Measurements from ENCODE around the gene GET3. TPM values are rescaled to one million over a fixed set of nuclear protein-coding genes. Genes with fewer than 3 reads are reported as not detected.

GET3 gene
- polyA plus RNA-seq, 2 of the 4 experiments (the other 2 are of a cell fraction): 87.0 to 91.7 TPM

- peak; percentile 70 for TF ChIP-seq PHF8 (IDR thresholded peaks at IDR 0.05; ENCODE audit: borderline replicate concordance, low read depth)
- TF ChIP-seq ZSCAN20 (CRISPR knock-in tag; IDR thresholded peaks at IDR 0.05): no peak
- TF ChIP-seq CHD4 (IDR thresholded peaks at IDR 0.05; ENCODE audit: borderline replicate concordance): no peak
- TF ChIP-seq HOXA7 (CRISPR knock-in tag; IDR thresholded peaks at IDR 0.05): peak; percentile 80
- peak; percentile 85 for TF ChIP-seq MAZ (IDR thresholded peaks at IDR 0.05; ENCODE audit: borderline replicate concordance, low read depth, low read length)
- TF ChIP-seq ESRRA (IDR thresholded peaks at IDR 0.05; ENCODE audit: borderline replicate concordance, low read length): no peak
- TF ChIP-seq, protein P1, sequence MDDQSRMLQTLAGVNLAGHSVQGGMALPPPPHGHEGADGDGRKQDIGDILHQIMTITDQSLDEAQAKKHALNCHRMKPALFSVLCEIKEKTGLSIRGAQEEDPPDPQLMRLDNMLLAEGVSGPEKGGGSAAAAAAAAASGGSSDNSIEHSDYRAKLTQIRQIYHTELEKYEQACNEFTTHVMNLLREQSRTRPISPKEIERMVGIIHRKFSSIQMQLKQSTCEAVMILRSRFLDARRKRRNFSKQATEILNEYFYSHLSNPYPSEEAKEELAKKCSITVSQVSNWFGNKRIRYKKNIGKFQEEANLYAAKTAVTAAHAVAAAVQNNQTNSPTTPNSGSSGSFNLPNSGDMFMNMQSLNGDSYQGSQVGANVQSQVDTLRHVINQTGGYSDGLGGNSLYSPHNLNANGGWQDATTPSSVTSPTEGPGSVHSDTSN (IDR thresholded peaks at IDR 0.05): peak; percentile 83
- no peak for TF ChIP-seq FOSL2 (IDR thresholded peaks at IDR 0.05)
- peak; percentile 43 for TF ChIP-seq FOSL2 (CRISPR knock-in tag; IDR thresholded peaks at IDR 0.05)
- TF ChIP-seq HEYL (CRISPR knock-in tag; IDR thresholded peaks at IDR 0.05): no peak
- no peak for TF ChIP-seq KDM5A (IDR thresholded peaks at IDR 0.05)
- TF ChIP-seq CHD2 (IDR thresholded peaks at IDR 0.05; ENCODE audit: low read length, partially characterized antibody): peak; percentile 39
Measured at GRCh38 chr19:12791345-12792050, 54.2 kb downstream of the GET3 start, which contains the start of gene JUNB (continued).

DNA sequence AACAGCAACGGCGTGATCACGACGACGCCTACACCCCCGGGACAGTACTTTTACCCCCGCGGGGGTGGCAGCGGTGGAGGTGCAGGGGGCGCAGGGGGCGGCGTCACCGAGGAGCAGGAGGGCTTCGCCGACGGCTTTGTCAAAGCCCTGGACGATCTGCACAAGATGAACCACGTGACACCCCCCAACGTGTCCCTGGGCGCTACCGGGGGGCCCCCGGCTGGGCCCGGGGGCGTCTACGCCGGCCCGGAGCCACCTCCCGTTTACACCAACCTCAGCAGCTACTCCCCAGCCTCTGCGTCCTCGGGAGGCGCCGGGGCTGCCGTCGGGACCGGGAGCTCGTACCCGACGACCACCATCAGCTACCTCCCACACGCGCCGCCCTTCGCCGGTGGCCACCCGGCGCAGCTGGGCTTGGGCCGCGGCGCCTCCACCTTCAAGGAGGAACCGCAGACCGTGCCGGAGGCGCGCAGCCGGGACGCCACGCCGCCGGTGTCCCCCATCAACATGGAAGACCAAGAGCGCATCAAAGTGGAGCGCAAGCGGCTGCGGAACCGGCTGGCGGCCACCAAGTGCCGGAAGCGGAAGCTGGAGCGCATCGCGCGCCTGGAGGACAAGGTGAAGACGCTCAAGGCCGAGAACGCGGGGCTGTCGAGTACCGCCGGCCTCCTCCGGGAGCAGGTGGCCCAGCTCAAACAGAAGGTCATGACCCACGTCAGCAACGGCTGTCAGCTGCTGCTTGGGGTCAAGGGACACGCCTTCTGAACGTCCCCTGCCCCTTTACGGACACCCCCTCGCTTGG is 55.0 kb downstream of the GET3 start:
- Histone ChIP-seq H3K27ac (peak overlapping the region; percentile 96 to 99), H3K9me3 (no peaks in the 10 kb centered on the region), H3K4me1 (peaks cover 48% of the 10 kb centered on the region), H3K4me2 (peak overlapping the region; percentile 86), H3K4me3 (peak overlapping the region; percentile 92)
- CTCF ChIA-PET: interaction anchor here (0.5 to 17.4 kb wide), 7 partner anchors 9 to 1651 kb away, joined by 3 to 901 read pairs (median 3); partner anchors contain the start of genes DNASE2 and HOOK2
- FAIRE-seq (no peak), DNase-seq (ENCODE audit: low read depth in 1 of 2, low spot score in 1 of 2) (peak in 1 of 2 experiments; percentile 60), ATAC-seq (no peak)
- 0% methylated on average over 12 of the region's 84 CpGs for WGBS (ENCODE audit: missing lambda C conversion rate)
- TF ChIP-seq EHF (CRISPR knock-in tag; IDR thresholded peaks at IDR 0.05): 0 out of 2 replicates have a peak, but pooled peaks have one; percentile 54
- TF ChIP-seq KDM5A (IDR thresholded peaks at IDR 0.05): no peak
- TF ChIP-seq USF2 (IDR thresholded peaks at IDR 0.05): peak; percentile 67
- peak; percentile 13 for TF ChIP-seq POLR2A (IDR thresholded peaks at IDR 0.05; ENCODE audit: low read length)
- TF ChIP-seq SMC3 (IDR thresholded peaks at IDR 0.05): no peak
- TF ChIP-seq ESRRA (IDR thresholded peaks at IDR 0.05; ENCODE audit: borderline replicate concordance, low read length): no peak
- TF ChIP-seq GATA3 (IDR thresholded peaks at IDR 0.05; ENCODE audit: borderline replicate concordance): no peak
- TF ChIP-seq EP300 (IDR thresholded peaks at IDR 0.05): no peak
- no peak for TF ChIP-seq RCOR1 (IDR thresholded peaks at IDR 0.05; ENCODE audit: low read depth, low read length)
- TF ChIP-seq TP53 (CRISPR knock-in tag; IDR thresholded peaks at IDR 0.05): 0 out of 2 replicates have a peak, but pooled peaks have one; percentile 39
- TF ChIP-seq, protein P2, sequence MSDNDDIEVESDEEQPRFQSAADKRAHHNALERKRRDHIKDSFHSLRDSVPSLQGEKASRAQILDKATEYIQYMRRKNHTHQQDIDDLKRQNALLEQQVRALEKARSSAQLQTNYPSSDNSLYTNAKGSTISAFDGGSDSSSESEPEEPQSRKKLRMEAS (IDR thresholded peaks at IDR 0.05): peak; percentile 26; the same call in 1 of the 2 replicates
- TF ChIP-seq EHMT2 (IDR thresholded peaks at IDR 0.05; ENCODE audit: low read depth): no peak
- TF ChIP-seq POLR2AphosphoS2 (conservative IDR thresholded peaks at IDR 0.05; ENCODE audit: low read length): no peak; the same call in 1 of the 2 replicates
- TF ChIP-seq ATOH8 (CRISPR knock-in tag; IDR thresholded peaks at IDR 0.05; ENCODE audit: low read depth): no peak
- TF ChIP-seq JUN (IDR thresholded peaks at IDR 0.05): 0 out of 5 replicates have a peak, but pooled peaks of 1 of the 2 experiments have one; percentile 4
- POLR2A ChIA-PET: interaction anchor here (1.0 to 6.5 kb wide), 10 partner anchors 9 to 375 kb away, joined by 3 to 122 read pairs (median 7); partner anchors contain the start of genes DNASE2, GET3 and RNASEH2A

Data from A549 (cell line).